HCT116 (cell line): ENCODE measurements around the gene MAL.

ENCODE experiments used
- CBX3 ChIP-seq: IDR thresholded peaks from 2 replicates; pipeline ENCODE4 v1.6.1; 2012; ENCODE audit warnings: low read depth
- EZH2 ChIP-seq: fragments of 200-600 bp; sonication (generic); IDR thresholded peaks from 2 replicates; pipeline ENCODE4 v1.6.1; 2017; ENCODE audit warnings: antibody characterized with exemption, mixed run types
- EZH2phosphoT487 ChIP-seq: fragments of 200-600 bp; IDR thresholded peaks from 2 replicates; pipeline ENCODE4 v1.6.1; 2018; ENCODE audit warnings: antibody characterized with exemption, borderline replicate concordance
- POLR2A ChIP-seq: IDR thresholded peaks from 2 replicates; pipeline ENCODE4 v1.7.0; 2011; ENCODE audit warnings: borderline replicate concordance; ENCODE audit not compliant: insufficient read depth, insufficient read length; ENCODE audit errors: extremely low read depth
- SRF ChIP-seq: IDR thresholded peaks from 2 replicates; pipeline ENCODE4 v1.6.1; 2012; ENCODE audit warnings: low read depth
- TCF7L2 ChIP-seq: IDR thresholded peaks from 2 replicates; pipeline ENCODE4 v1.7.0; 2011; ENCODE audit warnings: borderline replicate concordance, inconsistent platforms; ENCODE audit not compliant: insufficient read depth, insufficient read length; ENCODE audit errors: extremely low read depth
- TF ChIP-seq, protein P1 (sequence below), 3 experiments: fragments of 200-600 bp in 1 of 3; sonication (generic) in 1 of 3; IDR thresholded peaks in 2 of 3; conservative IDR thresholded peaks in 1 of 3; 2 replicates each; pipeline ENCODE4 v1.5.1; 2012 to 2017; ENCODE audit warnings: low read depth in 2 of 3, low read length in 2 of 3, antibody characterized with exemption in 1 of 3, borderline replicate concordance in 1 of 3, control low read depth in 1 of 3, mild to moderate bottlenecking in 1 of 3, mixed read lengths in 1 of 3, mixed run types in 1 of 3, moderate library complexity in 1 of 3; ENCODE audit not compliant: insufficient read depth in 1 of 3
- TF ChIP-seq, protein P2 (sequence below): IDR thresholded peaks from 2 replicates; pipeline ENCODE4 v1.6.1; 2012; ENCODE audit warnings: low read depth

DNA sequence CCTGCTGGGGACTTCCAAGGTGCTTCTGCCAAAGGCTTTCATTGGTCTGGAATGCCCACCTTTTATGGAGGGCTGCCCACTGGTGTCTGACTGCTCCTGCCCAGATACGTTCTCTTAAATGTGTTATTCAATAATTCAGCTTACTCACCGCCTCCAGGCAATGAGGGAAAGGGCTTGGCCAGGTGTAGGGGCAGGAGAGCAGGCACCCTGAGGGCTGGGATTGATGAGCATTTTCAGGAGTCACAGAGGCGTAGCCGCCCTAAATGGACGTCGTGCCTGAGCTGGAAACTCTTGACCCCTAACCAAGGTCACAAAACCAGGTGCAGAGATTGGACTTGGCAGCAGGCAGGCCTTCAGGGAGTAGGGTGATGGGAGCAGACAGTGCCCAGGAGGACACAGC lies 26.8 kb downstream of the MAL start:
- no peak for TF ChIP-seq POLR2A
- TF ChIP-seq EZH2phosphoT487, result no peak
- TF ChIP-seq CBX3, result no peak
- TF ChIP-seq, protein P1, sequence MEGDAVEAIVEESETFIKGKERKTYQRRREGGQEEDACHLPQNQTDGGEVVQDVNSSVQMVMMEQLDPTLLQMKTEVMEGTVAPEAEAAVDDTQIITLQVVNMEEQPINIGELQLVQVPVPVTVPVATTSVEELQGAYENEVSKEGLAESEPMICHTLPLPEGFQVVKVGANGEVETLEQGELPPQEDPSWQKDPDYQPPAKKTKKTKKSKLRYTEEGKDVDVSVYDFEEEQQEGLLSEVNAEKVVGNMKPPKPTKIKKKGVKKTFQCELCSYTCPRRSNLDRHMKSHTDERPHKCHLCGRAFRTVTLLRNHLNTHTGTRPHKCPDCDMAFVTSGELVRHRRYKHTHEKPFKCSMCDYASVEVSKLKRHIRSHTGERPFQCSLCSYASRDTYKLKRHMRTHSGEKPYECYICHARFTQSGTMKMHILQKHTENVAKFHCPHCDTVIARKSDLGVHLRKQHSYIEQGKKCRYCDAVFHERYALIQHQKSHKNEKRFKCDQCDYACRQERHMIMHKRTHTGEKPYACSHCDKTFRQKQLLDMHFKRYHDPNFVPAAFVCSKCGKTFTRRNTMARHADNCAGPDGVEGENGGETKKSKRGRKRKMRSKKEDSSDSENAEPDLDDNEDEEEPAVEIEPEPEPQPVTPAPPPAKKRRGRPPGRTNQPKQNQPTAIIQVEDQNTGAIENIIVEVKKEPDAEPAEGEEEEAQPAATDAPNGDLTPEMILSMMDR (IDR thresholded peaks at IDR 0.05 in 2 of 3, conservative IDR thresholded peaks at IDR 0.05 in 1 of 3; ENCODE audit: borderline replicate concordance in 1 of 3, insufficient read depth in 1 of 3, low read depth in 2 of 3, low read length in 2 of 3), result no peak
- no peak for TF ChIP-seq SRF
- no peak for TF ChIP-seq TCF7L2
- TF ChIP-seq, protein P2, sequence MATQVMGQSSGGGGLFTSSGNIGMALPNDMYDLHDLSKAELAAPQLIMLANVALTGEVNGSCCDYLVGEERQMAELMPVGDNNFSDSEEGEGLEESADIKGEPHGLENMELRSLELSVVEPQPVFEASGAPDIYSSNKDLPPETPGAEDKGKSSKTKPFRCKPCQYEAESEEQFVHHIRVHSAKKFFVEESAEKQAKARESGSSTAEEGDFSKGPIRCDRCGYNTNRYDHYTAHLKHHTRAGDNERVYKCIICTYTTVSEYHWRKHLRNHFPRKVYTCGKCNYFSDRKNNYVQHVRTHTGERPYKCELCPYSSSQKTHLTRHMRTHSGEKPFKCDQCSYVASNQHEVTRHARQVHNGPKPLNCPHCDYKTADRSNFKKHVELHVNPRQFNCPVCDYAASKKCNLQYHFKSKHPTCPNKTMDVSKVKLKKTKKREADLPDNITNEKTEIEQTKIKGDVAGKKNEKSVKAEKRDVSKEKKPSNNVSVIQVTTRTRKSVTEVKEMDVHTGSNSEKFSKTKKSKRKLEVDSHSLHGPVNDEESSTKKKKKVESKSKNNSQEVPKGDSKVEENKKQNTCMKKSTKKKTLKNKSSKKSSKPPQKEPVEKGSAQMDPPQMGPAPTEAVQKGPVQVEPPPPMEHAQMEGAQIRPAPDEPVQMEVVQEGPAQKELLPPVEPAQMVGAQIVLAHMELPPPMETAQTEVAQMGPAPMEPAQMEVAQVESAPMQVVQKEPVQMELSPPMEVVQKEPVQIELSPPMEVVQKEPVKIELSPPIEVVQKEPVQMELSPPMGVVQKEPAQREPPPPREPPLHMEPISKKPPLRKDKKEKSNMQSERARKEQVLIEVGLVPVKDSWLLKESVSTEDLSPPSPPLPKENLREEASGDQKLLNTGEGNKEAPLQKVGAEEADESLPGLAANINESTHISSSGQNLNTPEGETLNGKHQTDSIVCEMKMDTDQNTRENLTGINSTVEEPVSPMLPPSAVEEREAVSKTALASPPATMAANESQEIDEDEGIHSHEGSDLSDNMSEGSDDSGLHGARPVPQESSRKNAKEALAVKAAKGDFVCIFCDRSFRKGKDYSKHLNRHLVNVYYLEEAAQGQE, result no peak
- no peak for TF ChIP-seq EZH2
